ENCODE measurements around the gene LIM2. TPM values are rescaled to one million over a fixed set of nuclear protein-coding genes. Genes with fewer than 3 reads are reported as not detected.
A peak's percentile ranks its signal among the peaks of the same experiment; 100 is the strongest.
"Not testable (repeated sequence)": the region's sequence is repeated elsewhere in the genome, so short reads cannot be mapped to it uniquely, and the experiment has no call there.

LIM2 gene
- total and polyA plus RNA-seq, 7 donors, result not detected

DNA sequence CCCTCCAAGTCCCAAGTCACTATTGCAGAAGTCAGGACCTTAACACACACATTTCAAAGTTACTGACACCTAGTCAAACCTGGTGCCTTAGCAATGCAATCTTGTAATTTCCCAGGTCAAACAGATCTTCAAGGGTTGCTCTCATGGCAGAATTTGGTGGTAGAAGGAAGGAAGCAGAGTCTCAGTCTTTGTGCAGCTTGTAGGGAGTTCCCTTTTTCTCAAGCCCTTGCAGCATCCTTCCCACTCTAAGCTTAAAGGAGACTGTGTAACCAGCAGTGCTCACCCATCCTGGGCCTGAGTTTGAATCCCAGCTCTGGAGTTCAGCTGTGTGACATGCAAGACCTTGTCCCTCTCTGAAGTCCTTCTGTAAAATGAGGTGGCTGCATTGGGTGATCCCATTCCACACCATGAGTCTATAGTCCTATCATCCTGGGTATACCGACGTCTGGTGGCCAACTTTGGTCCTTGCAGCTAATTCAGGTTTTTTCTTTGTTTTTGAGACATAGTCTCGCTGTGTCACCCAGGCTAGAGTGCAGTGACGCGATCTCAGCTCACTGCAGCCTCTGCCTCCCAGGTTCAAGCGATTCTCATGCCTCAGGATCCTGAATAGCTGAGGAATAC lies 19.8 kb upstream of the LIM2 start:
- H3K9me3 ChIP-seq, result peaks cover 4% of the 10 kb centered on the region
- H3K27me3 ChIP-seq (ENCODE audit: insufficient read depth in 3 of 3, low read length in 2 of 3), result peaks cover 0 to under 1% (median 0%) of the 10 kb centered on the region in 3 donors
- H3K36me3 ChIP-seq (ENCODE audit: insufficient read depth in 1 of 2, low read depth in 1 of 2), result no peaks in the 10 kb centered on the region
- WGBS, 3 donors, result 48 to 56% (median 49%) methylated on average over 6 of the region's 6 CpGs
- TF ChIP-seq, protein P1, sequence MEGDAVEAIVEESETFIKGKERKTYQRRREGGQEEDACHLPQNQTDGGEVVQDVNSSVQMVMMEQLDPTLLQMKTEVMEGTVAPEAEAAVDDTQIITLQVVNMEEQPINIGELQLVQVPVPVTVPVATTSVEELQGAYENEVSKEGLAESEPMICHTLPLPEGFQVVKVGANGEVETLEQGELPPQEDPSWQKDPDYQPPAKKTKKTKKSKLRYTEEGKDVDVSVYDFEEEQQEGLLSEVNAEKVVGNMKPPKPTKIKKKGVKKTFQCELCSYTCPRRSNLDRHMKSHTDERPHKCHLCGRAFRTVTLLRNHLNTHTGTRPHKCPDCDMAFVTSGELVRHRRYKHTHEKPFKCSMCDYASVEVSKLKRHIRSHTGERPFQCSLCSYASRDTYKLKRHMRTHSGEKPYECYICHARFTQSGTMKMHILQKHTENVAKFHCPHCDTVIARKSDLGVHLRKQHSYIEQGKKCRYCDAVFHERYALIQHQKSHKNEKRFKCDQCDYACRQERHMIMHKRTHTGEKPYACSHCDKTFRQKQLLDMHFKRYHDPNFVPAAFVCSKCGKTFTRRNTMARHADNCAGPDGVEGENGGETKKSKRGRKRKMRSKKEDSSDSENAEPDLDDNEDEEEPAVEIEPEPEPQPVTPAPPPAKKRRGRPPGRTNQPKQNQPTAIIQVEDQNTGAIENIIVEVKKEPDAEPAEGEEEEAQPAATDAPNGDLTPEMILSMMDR (IDR thresholded peaks at IDR 0.05), result peak; percentile 23
- no peak overlapping the region for H3K27ac ChIP-seq
- H3K4me3 ChIP-seq, result no peak overlapping the region
- no peaks in the 10 kb centered on the region for H3K4me1 ChIP-seq
- no peak for DNase-seq
- intact Hi-C loops (cut with DNase I), result no loop called here
- no peak for ATAC-seq

DNA sequence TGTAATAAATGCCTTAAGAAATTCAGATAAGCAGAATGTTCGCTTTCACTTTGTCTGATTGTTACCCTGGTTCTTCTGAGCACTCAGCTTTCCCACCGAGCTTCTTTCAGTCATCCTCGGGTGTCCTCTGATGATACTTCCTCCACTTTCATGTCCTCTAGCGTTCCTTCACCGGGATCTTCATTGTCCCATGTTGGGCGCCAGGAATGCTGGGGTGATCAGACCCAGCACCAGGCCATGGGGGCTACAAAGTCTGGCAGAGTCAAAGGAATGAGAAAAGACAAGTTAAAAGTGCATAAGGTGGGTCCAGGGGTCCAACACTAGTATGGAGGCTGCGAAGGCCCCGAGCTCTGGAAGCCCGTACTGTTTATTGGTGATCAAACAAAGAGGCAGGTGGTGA lies 14.3 kb upstream of the LIM2 start:
- peaks cover 4% of the 10 kb centered on the region for H3K9me3 ChIP-seq
- no peak overlapping the region for H3K4me3 ChIP-seq
- 97% methylated on average over 9 of the region's 9 CpGs for WGBS, 3 donors
- H3K36me3 ChIP-seq (ENCODE audit: insufficient read depth in 1 of 2, low read depth in 1 of 2), result no peaks in the 10 kb centered on the region
- intact Hi-C loops (cut with DNase I), result no loop called here
- H3K27me3 ChIP-seq (ENCODE audit: insufficient read depth in 3 of 3, low read length in 2 of 3), result peaks cover 0 to 3% (median 0%) of the 10 kb centered on the region in 3 donors
- ATAC-seq (no peak), DNase-seq (no peak)
- H3K27ac ChIP-seq, result no peak overlapping the region
- H3K4me1 ChIP-seq, result no peaks in the 10 kb centered on the region
- TF ChIP-seq, protein P1 (IDR thresholded peaks at IDR 0.05), result no peak

DNA sequence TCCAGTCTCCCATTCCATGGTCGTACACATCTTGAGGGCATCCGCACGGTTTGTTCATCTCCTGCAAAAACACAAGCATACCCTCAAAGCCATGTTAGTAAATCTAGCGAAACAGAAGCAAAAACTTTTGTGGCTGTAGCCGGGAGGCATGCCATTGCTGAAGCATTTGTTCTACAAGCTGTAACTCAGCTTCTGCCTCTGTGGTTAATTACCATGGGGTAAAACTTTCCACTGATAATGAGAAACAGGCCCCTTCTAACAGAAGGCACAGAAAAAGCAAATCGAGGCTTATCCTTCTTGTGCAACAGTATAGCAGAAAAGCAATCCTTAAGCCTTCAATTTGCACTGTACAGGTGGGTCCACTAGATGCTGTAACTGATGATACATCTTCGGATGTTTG lies 12.2 kb upstream of the LIM2 start:
- H3K9me3 ChIP-seq; H3K36me3 ChIP-seq (ENCODE audit: insufficient read depth in 1 of 2, low read depth in 1 of 2); H3K27ac ChIP-seq; H3K4me3 ChIP-seq; intact Hi-C loops (cut with DNase I); H3K27me3 ChIP-seq (ENCODE audit: insufficient read depth in 3 of 3, low read length in 2 of 3); DNase-seq; ATAC-seq; H3K4me1 ChIP-seq: not testable (repeated sequence)
- WGBS, 3 donors, result 84 to 90% (median 86%) methylated on average over 7 of the region's 7 CpGs

DNA sequence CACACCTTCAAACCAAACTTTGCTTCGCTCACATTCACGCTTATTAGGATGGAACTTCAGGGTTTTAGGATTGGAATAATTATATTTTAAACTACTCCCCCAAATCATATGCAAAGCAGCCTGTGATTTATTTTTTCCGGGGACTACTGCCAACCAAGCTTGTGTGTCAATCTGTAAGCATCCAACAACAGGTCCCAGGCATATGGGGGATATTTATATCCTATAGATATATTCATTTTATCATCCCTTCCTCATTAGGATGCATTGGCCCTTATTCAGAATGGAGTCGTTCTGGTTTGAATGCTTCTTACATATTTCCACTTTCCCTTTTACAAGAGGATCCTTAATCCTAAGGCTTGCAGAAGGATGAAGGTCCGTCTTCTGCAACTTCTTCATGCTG lies 11.5 kb upstream of the LIM2 start:
- 93 to 95% (median 95%) methylated on average over 5 of the region's 5 CpGs for WGBS, 3 donors
- no peak overlapping the region for H3K4me3 ChIP-seq
- no peaks in the 10 kb centered on the region for H3K9me3 ChIP-seq
- TF ChIP-seq, protein P1 (IDR thresholded peaks at IDR 0.05), result no peak
- no peak for DNase-seq
- H3K27me3 ChIP-seq (ENCODE audit: insufficient read depth in 3 of 3, low read length in 2 of 3), result peaks cover 0 to 3% (median 0%) of the 10 kb centered on the region in 3 donors
- no peak overlapping the region for H3K27ac ChIP-seq
- intact Hi-C loops (cut with DNase I), result no loop called here
- no peaks in the 10 kb centered on the region for H3K36me3 ChIP-seq (ENCODE audit: insufficient read depth in 1 of 2, low read depth in 1 of 2)
- ATAC-seq, result no peak
- peaks cover 5% of the 10 kb centered on the region for H3K4me1 ChIP-seq

DNA sequence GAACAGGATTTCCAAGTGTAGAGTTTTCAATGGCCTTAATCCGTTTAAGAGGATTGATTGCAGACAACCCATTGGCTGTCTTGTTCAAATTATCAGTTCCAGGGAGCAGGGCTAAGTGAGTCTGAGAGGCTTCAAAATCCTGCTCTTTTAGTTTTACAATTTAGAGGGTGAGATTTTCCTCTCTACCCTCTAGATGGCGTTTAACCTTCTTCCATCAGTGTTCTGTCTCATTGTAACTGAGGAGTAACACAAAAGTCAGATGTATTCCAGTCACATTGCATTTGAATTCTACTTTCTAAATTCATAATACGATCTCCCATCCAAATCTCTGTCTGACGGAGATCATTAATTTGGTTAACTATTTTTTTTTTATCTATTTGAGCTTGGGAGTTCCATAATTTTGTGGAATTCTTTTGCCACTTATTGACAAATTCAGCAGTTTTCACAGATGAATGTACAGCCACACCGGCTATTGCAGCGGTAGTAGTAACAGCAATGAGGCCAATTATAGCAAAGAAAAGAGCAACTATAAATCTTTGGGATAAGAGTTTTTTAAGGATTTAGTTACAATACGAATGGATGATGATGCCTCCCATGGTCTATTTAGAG lies 10.4 kb upstream of the LIM2 start:
- Histone ChIP-seq H3K27me3 (ENCODE audit: insufficient read depth in 3 of 3, low read length in 2 of 3) (peaks cover 0 to 3% (median 0%) of the 10 kb centered on the region in 3 donors), H3K9me3 (no peaks in the 10 kb centered on the region), H3K4me1 (peaks cover 8% of the 10 kb centered on the region), H3K36me3 (ENCODE audit: insufficient read depth in 1 of 2, low read depth in 1 of 2) (no peaks in the 10 kb centered on the region), H3K4me3 (no peak overlapping the region), H3K27ac (no peak overlapping the region)
- 43 to 50% (median 44%) methylated on average over 7 of the region's 7 CpGs for WGBS, 3 donors
- intact Hi-C loops (cut with DNase I), result no loop called here
- DNase-seq, result no peak
- ATAC-seq, result no peak
- TF ChIP-seq, protein P1 (IDR thresholded peaks at IDR 0.05), result peak; percentile 33

DNA sequence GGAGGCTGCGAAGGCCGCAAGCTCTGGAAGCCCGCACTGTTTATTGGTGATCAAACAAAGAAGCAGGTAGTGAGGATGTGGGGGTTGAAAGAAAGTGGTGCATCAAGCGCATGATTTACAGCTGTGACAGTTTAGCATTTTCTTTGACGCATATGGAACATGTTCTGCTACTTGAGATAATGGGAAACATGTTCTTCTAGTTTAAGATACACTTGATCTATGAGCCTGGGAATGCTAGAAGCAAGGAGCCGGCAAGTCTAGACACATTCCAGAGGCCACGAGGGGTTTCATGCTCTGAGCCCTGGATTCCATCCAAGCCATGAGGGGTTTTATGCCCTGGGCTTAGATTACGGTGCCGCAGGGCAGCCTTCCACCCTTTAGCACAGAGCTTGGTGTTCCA lies 9.7 kb upstream of the LIM2 start:
- H3K4me3 ChIP-seq; H3K4me1 ChIP-seq; intact Hi-C loops (cut with DNase I); H3K9me3 ChIP-seq; H3K36me3 ChIP-seq (ENCODE audit: insufficient read depth in 1 of 2, low read depth in 1 of 2); DNase-seq; H3K27me3 ChIP-seq (ENCODE audit: insufficient read depth in 3 of 3, low read length in 2 of 3); ATAC-seq; H3K27ac ChIP-seq: not testable (repeated sequence)
- WGBS, 3 donors, result 50 to 57% (median 53%) methylated on average over 9 of the region's 9 CpGs

All from psoas muscle (tissue), 8 donors.